Fibroblast of skin of scalp (primary cell): ENCODE results near the gene ZC2HC1C.
"Not testable (repeated sequence)": the region's sequence is repeated elsewhere in the genome, so short reads cannot be mapped to it uniquely, and the experiment has no call there.

Source experiments
- DNase-seq: peaks from one replicate; pipeline ENCODE4 v3.0.0-alpha.2; 2013

The ZC2HC1C gene

DNA sequence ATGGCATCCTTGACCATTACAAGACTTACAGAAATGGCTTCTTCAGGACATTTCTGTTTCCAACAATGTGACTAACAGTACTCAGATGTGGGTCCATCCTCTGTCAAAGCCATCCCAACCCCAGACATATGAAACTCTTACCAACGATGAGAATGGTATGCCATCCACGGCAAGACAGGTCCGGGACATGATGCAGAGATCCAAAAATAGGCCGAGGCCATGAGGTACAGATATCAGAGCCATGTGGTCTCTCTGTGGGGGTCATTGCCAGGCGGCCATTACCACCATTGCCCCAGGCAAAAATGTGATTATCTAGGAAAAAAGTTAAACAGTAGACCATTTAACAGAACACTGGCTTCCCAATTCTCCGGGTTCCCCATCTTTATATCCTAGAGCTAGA, 27.5 kb downstream of the ZC2HC1C start:
- no peak for DNase-seq

GRCh38 chr14:75098212-75098611, 28.8 kb downstream of the ZC2HC1C start:
- no peak for DNase-seq

DNA sequence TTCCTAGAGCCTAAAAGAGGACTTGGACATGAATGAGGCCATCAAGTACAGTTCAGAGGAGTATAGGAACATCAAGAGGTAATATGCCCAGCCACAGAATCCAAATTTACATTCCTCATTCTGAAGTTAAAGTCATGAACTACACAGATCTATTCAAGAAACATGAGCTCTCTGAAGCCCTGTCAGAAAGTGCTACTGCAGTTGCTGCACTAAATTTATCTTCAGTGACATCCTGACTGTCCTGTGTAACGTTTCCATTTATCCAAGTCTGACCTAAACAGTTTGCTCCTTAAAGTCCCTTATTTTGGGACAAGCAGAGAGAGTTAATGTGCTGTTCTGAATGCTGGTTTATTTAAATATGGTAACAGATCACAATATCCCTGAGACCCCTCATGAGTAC, 29.2 kb downstream of the ZC2HC1C start:
- DNase-seq = no peak

GRCh38 chr14:75101491-75101890, 32.0 kb downstream of the ZC2HC1C start:
- DNase-seq = no peak

- DNase-seq = no peak
Measured at GRCh38 chr14:75107186-75107585, 37.7 kb downstream of the ZC2HC1C start.

- DNase-seq = no peak
Measured at GRCh38 chr14:75109877-75110276, 40.4 kb downstream of the ZC2HC1C start.

DNA sequence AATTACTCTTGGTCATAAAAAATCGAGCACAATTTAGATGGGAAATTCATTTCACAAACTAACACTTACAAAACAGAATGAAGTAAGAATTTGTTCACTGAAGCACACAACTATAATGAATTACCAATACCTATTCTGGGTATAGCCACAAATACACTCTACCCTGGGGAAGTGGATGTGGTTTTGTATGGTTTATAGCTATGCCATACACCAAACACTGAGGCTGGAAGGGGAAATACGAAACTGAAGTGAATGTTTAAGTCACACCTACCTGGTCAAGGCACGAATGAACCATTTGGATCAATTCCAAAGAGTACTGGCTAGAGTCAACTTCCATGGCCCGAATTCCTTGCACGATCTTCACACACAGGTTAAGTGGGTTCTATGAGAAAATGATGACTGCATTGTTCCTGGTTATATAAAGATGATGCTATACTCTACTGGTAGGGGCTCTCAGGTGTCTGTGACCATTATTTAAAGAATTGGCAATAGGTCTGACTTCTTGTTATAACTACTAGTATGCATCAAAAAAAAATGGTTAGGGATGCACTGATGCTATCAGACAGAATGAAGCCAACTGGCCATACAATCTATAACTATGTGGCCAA, 44.6 kb downstream of the ZC2HC1C start:
- DNase-seq = no peak

DNA sequence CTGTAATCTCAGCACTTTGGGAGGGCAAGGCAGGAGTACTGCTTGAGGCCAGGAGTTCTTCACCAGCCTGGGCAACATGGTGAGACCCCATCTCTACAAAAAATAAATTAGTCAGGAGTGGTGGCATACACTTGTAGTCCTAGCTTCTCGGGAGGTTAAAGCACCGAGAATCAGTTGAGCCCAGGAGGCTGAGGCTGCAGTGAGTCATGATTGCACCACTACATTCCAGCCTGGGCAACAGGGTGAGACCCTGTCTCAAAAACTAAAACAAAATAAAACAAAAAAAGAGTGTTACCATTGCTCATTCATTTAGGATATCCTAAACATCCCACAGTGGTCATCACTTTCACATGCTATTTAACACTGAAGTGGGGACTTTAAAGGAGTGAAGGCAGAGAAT, 49.6 kb downstream of the ZC2HC1C start:
- peak; percentile 10 for DNase-seq

- DNase-seq = no peak
Measured at GRCh38 chr14:75120541-75121291, 51.3 kb downstream of the ZC2HC1C start.

DNA sequence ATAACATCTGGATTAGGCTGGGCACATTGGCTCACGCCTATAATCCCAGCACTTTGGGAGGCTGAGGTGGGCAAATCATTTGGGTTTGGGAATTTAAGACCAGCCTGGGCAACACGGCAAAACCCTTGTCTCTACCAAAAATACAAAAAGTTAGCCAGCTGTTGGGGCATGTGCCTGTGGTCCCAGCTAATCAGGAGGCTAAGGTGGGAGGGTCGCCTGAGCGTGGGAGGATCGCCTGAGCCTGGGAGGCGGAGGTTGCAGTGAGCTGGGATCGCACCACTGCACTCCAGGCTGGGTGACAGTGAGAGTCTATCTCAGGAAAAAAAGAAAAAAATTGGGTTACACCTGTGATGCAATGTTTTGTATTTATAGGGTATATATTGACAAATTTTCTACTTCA, 52.1 kb downstream of the ZC2HC1C start:
- no peak for DNase-seq

DNA sequence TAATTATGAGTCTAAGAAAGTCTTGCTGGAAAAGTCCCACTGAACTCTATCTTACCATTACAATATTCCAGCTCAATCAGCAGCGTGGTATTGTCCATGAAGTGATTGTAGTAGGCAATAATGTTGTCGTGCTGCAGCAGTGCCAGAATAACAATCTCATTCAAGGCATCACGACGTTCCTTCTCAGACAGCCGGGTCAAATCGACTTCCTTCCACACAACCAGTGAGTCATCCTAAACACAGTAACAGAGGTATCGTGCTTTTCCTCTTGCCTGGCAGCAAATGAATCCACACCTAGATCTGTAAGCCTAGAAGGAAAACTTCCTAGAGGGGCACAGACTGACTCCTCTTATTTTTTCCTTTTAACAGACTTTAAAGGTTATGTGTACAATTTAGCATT, 54.5 kb downstream of the ZC2HC1C start:
- DNase-seq = peak; percentile 7

- peak; percentile 60 for DNase-seq
Measured at GRCh38 chr14:75125617-75126016, 56.2 kb downstream of the ZC2HC1C start.

DNA sequence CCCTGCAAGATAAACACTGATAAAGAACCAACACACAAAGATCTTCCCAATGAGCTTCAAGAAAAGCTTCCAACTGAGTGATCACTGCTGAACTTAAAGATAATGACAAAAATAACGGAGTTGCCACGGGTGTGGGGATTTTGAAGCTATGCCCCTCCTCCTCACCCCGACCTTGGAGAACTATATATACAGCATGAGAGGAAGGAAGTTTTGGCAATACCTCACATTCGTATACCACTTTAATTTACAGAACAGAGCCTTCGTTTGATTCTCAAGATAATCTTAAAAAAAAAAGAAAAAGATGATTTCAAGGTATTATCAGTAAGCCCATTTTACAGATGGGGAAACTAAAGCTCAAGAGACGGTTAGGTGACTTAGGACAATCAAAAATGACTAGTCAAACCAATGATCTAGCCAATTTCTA, 56.7 kb downstream of the ZC2HC1C start:
- no peak for DNase-seq

DNA sequence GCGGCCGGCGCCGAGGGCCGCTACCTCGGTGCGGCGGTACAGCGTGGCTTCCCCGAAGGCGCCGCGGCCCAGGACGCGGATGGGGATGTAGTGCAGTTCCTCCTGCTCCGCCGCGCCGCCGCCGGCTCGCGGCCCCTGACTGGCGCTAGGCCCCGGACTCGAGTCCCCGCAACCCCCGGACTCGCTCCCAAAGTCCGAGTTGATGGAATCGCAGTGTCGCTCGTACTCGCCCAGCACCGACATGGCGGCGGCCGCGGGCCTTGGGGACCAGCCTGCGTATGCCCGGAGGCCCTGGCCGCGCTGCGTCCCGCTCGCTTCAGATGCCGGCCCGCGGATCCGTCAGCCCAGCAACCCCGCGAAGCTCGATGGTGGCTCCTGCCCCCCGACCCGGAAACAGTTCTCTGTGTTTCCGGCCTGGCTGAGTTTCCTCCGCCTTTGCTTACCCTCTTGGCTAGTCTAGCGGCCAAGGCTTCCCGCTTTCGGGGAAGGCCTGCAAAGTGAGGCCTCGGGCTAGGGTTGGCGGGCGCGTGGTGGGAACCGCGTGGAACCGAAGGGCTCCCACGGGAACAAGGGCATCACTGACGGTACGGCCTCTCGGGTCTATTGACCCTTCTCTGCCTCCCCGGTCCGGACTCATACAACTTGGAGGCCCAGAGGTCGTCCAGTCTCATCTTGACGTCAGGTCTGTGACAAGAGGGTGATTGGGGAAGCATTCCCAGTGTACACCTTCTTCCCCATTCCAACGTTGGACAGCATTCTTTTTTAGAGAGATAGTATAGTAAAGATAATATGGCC, 57.4 kb downstream of the ZC2HC1C start, which contains the start of gene NEK9:
Gene NEK9, minus strand, starts transcription at position 370 of the 795 bp plus-strand sequence. Its CDS starts 127 bp downstream, at position 243.
- DNase-seq = peak; percentile 88

DNA sequence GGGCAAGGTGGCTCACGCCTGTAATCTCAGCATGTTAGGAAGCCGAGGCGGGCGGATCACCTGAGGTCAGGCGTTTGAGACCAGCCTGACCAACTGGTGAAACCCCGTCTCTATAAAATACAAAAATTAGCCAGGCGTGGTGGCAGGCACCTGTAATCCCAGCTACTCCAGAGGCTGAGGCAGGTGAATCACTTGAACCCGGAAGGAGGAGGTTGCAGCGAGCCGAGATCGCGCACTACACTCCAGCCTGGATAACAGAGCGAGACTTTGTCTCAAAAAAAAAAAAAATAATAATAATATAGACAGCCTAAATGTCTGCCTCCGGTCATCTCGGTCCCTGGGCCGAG, 58.0 kb downstream of the ZC2HC1C start:
- not testable (repeated sequence) for DNase-seq

DNA sequence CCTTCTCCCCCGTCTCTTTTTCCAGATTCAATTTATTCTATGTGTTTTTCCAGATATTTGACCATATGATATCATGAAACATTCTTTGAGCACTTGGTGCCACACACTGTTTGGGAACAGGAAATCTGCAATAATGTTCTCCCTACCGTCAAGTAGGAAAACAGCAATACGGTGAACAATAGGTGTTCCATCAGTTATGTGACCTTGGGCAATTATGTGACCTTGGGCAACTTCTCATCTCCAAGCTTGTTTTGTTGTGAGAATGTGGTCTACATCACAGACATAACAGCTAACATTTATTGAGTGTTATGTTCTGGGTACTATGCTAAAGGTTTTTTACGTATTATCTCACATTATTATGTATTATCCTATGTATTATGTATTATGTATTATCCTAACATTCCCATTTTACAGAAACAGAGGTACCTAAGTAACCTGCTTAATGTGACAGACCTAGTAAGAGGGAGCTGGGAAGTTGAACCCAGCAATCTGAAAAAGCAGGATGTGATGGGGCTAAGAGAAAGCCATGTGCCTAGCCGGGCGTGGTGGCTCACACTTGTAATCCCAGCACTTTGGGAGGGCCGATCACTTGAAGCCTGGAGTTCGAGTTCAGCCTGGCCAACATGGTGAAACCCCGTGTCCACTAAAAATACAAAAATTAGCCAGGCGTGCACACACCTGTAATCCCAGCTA, 58.6 kb downstream of the ZC2HC1C start:
- no peak for DNase-seq

DNA sequence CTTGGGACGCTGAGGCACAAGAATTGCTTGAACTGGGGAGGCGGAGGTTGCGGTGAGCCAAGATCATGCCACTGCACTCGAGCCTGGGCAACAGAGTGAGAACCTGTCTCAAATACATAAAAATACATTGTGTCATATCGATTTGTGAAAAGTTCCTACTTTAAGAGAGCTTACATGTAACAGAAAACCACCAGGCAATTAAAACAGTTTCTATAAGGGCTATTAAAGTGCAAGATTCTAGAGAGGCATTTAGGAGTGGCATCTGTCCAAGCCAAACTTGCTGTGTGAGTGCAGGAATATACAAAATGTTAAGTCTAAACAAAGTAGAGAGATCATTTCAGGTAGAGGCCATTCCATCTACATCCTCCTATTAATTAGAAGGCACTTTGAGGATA, 59.2 kb downstream of the ZC2HC1C start:
- no peak for DNase-seq
